Measurements from ENCODE around the gene POLL. TPM values are rescaled to one million over a fixed set of nuclear protein-coding genes. Genes with fewer than 3 reads are reported as not detected.

The POLL gene
- total RNA-seq, 2 donors from 2014 or later = 23.3 to 33.9 TPM

DNA sequence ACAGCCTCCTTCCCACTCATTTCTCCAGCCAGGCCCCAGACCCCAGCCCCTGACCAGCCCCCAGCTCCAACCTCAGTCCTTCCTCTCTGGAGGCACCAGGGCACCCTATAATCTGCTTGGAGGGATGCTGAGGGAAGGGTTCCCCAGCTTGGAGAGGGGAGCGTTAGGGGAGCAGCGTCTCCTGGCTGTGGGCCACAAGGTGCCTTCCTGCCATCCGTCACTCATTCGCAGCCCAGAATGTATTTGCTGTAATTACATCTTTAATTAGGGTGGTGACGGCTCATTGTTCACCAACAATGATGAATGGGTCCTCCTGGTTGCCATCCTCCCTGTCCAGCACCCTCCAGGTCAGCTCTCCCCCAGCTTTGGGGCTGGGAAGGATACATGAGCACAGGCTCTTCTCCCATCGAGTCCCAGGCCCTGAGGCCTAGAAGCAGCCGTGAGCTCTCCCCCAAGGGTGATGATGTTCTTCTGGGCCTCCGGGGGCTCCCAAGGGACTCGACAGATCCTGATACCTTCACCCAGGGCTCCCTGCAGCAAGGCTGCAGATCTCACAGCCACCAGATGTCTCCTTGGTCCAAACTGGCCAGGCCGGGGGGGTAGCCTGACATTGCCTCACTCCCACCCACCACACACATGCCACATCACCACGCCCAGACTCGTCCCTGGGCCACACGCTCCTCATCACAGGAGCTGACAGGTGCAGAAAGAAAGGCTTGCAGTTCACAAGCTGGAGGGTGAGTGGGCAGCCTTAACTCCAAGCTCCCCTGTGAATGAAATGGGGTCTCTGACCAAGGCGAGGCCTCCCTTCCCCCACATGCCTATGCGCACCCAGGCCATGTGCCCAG is 26.8 kb downstream of the POLL start:
- Histone ChIP-seq H3K36me3 (no peaks in the 10 kb centered on the region), H3K4me1 (no peaks in the 10 kb centered on the region), H3K4me3 (no peak overlapping the region), H3K9ac (ENCODE audit: low read depth in 2 of 2, low read length in 2 of 2) (no peak overlapping the region), H3K27ac (no peak overlapping the region), H3K9me3 (no peaks in the 10 kb centered on the region), H3K27me3 (peaks cover 19% of the 10 kb centered on the region)
- intact Hi-C loops (cut with DNase I) = loop anchor here (10.0 kb wide), 1 partner anchor 116 kb away; no protein-coding TSS in a partner anchor
- DNase-seq = no peak
- TF ChIP-seq CTCF (IDR thresholded peaks at IDR 0.05) = no peak

DNA sequence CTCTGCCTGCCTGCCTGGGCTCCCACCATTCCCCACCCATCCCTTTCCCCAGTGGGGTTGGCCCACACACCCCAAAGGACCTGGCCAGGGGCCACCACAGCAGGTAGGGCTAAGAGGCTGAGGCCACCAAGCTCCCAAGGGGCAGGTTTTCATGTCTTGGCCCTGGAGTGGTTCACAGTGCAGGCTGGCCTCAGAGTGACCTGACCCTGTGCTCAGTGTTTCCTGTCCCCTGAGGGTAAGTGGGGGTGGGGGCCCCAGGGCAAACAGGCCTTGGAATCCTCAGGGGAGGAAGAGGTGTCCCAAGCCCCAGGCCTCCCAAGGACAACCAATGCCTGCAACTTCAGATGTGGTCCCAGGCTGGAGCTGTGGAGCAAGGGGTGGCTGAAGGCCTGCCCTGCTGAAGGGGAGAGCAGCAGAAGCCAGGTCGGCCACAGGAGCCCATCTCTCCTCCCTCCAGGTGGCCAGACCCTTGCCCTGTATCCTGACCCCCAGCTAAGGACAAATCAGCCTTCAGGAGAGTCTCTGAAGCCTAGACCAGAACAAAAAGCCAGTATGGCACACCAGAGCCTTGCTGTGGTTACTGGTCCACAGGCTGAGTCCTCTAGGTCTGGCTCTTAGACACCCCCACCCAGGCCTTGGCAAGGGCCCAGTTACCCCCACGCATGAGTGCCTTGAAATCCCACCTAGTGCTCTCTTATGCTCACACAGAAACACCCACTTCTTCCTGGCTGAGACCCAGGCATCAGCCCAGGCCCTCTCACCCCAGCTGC is 27.6 kb downstream of the POLL start:
- DNase-seq = no peak
- intact Hi-C loops (cut with DNase I) = loop anchor here (10.0 kb wide), 1 partner anchor 116 kb away; no protein-coding TSS in a partner anchor
- H3K4me3 ChIP-seq = no peak overlapping the region

GRCh38 chr10:101559596-101560297 is 28.3 kb downstream of the POLL start:
- Histone ChIP-seq H3K27ac (no peak overlapping the region), H3K4me1 (no peaks in the 10 kb centered on the region), H3K9ac (ENCODE audit: low read depth in 2 of 2, low read length in 2 of 2) (no peak overlapping the region), H3K36me3 (no peaks in the 10 kb centered on the region), H3K27me3 (peaks cover 6% of the 10 kb centered on the region), H3K9me3 (no peaks in the 10 kb centered on the region), H3K4me3 (no peak overlapping the region)
- intact Hi-C loops (cut with DNase I) = loop anchor here (10.0 kb wide), 1 partner anchor 115 kb away; no protein-coding TSS in a partner anchor
- TF ChIP-seq CTCF (IDR thresholded peaks at IDR 0.05) = no peak
- no peak for DNase-seq

More for the DNA sequence above, 27.6 kb downstream of the POLL start:
- TF ChIP-seq CTCF (IDR thresholded peaks at IDR 0.05) = no peak
- Histone ChIP-seq H3K4me1 (no peaks in the 10 kb centered on the region), H3K9me3 (no peaks in the 10 kb centered on the region), H3K36me3 (no peaks in the 10 kb centered on the region), H3K27ac (no peak overlapping the region), H3K9ac (ENCODE audit: low read depth in 2 of 2, low read length in 2 of 2) (no peak overlapping the region), H3K27me3 (peaks cover 13% of the 10 kb centered on the region)

GRCh38 chr10:101558671-101559595 is 29.1 kb downstream of the POLL start:
- Histone ChIP-seq H3K27ac (no peak overlapping the region), H3K4me3 (no peak overlapping the region), H3K9ac (ENCODE audit: low read depth in 2 of 2, low read length in 2 of 2) (no peak overlapping the region), H3K4me1 (no peaks in the 10 kb centered on the region), H3K9me3 (no peaks in the 10 kb centered on the region), H3K27me3 (no peaks in the 10 kb centered on the region), H3K36me3 (no peaks in the 10 kb centered on the region)
- DNase-seq = no peak
- intact Hi-C loops (cut with DNase I) = no loop called here
- TF ChIP-seq CTCF (IDR thresholded peaks at IDR 0.05) = no peak
